Measurements from ENCODE around the gene TMEM129.

Gene TMEM129

DNA sequence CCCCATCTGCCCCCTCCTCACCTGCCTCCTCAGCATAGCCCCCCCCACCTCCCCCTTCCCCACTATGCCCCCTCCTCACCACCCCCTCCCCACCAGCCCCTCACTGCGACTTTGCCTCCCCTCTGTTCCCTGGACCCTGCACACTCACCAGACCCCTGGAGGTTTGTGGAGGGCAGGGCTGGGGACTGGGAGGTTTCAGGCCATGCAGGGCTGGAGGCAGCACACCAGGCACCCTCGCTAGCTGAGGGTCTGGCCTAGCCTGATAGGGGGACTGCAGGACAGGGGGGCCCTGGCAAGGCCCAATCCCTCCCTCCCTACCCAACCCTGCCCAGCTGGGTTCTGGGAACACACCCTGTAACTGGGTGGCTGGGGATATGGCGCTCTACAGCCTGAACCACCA, 28.2 kb upstream of the TMEM129 start:
- TF ChIP-seq, protein P1, sequence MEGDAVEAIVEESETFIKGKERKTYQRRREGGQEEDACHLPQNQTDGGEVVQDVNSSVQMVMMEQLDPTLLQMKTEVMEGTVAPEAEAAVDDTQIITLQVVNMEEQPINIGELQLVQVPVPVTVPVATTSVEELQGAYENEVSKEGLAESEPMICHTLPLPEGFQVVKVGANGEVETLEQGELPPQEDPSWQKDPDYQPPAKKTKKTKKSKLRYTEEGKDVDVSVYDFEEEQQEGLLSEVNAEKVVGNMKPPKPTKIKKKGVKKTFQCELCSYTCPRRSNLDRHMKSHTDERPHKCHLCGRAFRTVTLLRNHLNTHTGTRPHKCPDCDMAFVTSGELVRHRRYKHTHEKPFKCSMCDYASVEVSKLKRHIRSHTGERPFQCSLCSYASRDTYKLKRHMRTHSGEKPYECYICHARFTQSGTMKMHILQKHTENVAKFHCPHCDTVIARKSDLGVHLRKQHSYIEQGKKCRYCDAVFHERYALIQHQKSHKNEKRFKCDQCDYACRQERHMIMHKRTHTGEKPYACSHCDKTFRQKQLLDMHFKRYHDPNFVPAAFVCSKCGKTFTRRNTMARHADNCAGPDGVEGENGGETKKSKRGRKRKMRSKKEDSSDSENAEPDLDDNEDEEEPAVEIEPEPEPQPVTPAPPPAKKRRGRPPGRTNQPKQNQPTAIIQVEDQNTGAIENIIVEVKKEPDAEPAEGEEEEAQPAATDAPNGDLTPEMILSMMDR (IDR thresholded peaks at IDR 0.05) = no peak
- Mint-ChIP-seq H3K4me3 (no peak overlapping the region), H3K27ac (no peak overlapping the region), H3K4me1 (no peaks in the 10 kb centered on the region), H3K27me3 (ENCODE audit: low read depth, poor library complexity) (peaks cover 6% of the 10 kb centered on the region), H3K9me3 (no peaks in the 10 kb centered on the region), H3K36me3 (ENCODE audit: low read depth) (peaks cover 5% of the 10 kb centered on the region)
- no peak for DNase-seq

DNA sequence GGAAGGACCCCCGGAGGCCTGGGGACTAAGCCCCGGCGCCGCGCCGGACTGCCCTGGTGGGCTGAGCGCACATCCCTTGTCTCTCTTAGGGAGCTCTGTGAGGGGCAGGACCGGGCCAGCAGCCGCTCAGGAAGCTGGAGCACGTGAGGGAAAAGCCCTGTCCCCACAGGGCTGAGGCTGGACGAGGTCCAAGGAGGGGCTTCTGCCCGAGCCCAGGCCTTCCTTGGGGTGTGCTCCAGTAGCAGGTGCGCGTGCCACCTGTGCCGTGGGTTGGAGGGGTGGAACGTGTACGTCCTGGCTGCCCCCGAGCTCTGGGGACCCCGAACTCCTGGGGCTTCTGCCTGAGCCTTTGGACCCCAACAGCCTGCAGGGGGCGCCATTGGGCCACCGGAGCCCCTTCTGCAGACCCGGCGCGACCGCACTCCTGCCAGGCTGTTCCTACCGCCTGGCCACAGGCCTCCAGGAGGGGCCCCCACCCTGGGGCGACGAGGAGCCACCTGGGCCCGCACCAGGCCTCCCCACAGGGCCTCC, 27.4 kb upstream of the TMEM129 start:
- Mint-ChIP-seq H3K9me3 (no peaks in the 10 kb centered on the region), H3K27ac (no peak overlapping the region), H3K36me3 (ENCODE audit: low read depth) (peaks cover 6% of the 10 kb centered on the region), H3K27me3 (ENCODE audit: low read depth, poor library complexity) (peaks cover 4% of the 10 kb centered on the region), H3K4me3 (no peak overlapping the region), H3K4me1 (no peaks in the 10 kb centered on the region)
- TF ChIP-seq, protein P1 (IDR thresholded peaks at IDR 0.05) = peak; percentile 85
- peak; percentile 94 for DNase-seq

DNA sequence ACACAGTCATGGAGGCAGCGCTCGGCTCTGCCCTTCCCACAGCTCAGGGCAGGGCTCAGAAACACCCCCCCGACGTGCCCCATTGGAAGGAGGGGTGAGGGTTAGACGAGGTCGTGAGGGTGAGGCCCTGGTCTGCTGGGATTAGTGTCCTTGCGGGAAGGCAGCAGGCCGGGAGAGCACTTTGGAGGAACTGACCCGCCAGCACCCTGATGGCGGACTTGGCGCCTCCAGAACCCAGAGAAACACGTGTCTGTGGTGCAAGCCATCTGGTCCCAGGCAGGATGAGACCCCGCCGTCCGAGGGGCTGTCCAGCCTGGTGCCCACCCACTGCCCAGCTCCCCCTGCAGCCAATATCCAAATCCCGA, 26.5 kb upstream of the TMEM129 start:
- Mint-ChIP-seq H3K27ac (no peak overlapping the region), H3K36me3 (ENCODE audit: low read depth) (peaks cover 10% of the 10 kb centered on the region), H3K27me3 (ENCODE audit: low read depth, poor library complexity) (peaks cover 4% of the 10 kb centered on the region), H3K9me3 (no peaks in the 10 kb centered on the region), H3K4me1 (no peaks in the 10 kb centered on the region), H3K4me3 (no peak overlapping the region)
- no peak for DNase-seq
- TF ChIP-seq, protein P1 (IDR thresholded peaks at IDR 0.05) = no peak

DNA sequence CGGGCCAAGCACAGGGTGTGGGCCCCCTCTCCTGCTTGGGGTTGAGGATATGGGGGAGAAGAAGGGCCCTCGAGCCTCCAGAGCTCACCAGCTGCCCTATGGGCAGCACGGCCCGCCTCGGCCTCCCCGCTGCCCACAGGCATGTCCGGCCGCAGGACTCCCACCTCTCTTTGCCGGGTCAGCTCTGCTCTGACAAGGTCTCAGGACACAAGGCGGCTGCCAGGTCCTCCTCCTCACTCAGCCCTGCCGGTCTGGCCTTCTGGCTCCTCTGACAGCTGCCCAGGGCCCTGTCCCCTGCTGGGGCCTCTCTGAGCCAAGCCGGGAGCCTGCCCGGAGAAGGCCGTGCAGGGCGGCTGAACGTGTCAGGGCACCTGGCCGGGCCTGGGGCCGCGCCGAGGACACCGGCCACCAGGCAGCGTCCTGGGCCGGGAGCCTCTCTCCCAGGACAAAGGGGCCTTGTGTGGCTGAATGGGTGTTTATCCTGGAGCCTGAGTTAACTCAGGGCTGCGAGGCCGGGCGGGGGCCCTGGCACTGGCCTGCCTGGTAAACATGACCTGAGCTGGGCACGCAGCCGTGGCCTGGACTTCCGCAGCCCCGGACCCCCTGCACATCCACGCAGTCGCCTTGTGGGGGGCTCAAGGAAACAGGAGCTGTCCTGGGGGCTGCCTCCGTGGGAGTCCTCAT, 25.9 kb upstream of the TMEM129 start:
- H3K27ac Mint-ChIP-seq = no peak overlapping the region
- no peaks in the 10 kb centered on the region for H3K9me3 Mint-ChIP-seq
- TF ChIP-seq, protein P1 (IDR thresholded peaks at IDR 0.05) = no peak
- peaks cover 4% of the 10 kb centered on the region for H3K27me3 Mint-ChIP-seq (ENCODE audit: low read depth, poor library complexity)
- no peak for DNase-seq
- no peak overlapping the region for H3K4me3 Mint-ChIP-seq
- H3K36me3 Mint-ChIP-seq (ENCODE audit: low read depth) = peaks cover 13% of the 10 kb centered on the region
- H3K4me1 Mint-ChIP-seq = no peaks in the 10 kb centered on the region

DNA sequence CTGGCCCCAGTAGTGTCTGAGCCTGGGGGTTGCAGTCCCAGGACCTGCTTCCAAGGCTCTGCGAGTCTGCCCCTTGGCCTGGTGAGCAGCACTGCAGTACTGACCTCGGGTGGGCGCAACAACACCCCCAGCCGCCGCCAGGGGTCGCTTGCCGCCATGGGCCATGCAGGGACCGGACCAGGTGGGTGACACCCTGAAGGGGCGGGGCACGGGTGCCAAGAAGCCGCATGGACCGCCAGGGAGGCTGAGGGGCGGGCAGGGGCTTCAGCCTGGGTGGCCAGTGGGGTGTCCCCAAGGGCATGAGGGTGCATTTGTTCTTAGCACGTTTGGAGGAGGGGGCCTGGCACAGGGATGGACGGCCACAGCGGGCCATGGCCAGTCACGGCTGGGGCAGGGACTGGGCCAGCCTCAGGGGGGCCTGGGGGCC, 25.2 kb upstream of the TMEM129 start:
- DNase-seq = peak; percentile 98
- Mint-ChIP-seq H3K27ac (no peak overlapping the region), H3K36me3 (ENCODE audit: low read depth) (peaks cover 21% of the 10 kb centered on the region), H3K27me3 (ENCODE audit: low read depth, poor library complexity) (peaks cover 4% of the 10 kb centered on the region), H3K4me3 (no peak overlapping the region), H3K9me3 (no peaks in the 10 kb centered on the region), H3K4me1 (no peaks in the 10 kb centered on the region)
- TF ChIP-seq, protein P1 (IDR thresholded peaks at IDR 0.05) = peak; percentile 97

DNA sequence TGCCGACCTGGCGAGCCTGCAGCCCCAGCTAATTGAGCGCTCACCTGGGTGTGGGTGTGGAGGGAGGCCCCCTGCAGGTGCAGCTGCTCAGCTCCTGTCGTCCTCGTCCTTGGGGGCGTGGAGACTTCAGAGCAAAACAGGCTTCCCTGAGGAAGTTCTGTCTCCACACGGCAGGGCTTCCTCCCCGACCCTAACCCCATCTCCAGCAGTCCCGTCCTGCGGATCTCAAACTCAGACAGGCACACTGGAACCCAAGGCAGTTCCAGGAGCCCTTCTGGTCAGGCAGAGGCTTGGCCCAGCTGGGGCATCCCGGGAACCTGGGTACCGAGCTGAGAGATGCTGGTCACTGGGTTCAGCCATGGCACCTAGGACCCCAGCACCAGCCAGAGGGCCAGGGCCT, 24.6 kb upstream of the TMEM129 start:
- no peak overlapping the region for H3K27ac Mint-ChIP-seq
- TF ChIP-seq, protein P1 (IDR thresholded peaks at IDR 0.05) = no peak
- H3K4me1 Mint-ChIP-seq = no peaks in the 10 kb centered on the region
- peaks cover 4% of the 10 kb centered on the region for H3K27me3 Mint-ChIP-seq (ENCODE audit: low read depth, poor library complexity)
- peaks cover 27% of the 10 kb centered on the region for H3K36me3 Mint-ChIP-seq (ENCODE audit: low read depth)
- no peak for DNase-seq
- H3K9me3 Mint-ChIP-seq = no peaks in the 10 kb centered on the region
- no peak overlapping the region for H3K4me3 Mint-ChIP-seq

Data from nephron progenitor cell (in vitro differentiated cells).